HG03196 (cell line): ENCODE data around the gene EML3.

Source experiments
- ATAC-seq: cut with Tn5 transposase; IDR thresholded peaks from one replicate; pipeline ENCODE4 v1.9.1; 2021; ENCODE audit not compliant: unreplicated experiment

Gene EML3

DNA sequence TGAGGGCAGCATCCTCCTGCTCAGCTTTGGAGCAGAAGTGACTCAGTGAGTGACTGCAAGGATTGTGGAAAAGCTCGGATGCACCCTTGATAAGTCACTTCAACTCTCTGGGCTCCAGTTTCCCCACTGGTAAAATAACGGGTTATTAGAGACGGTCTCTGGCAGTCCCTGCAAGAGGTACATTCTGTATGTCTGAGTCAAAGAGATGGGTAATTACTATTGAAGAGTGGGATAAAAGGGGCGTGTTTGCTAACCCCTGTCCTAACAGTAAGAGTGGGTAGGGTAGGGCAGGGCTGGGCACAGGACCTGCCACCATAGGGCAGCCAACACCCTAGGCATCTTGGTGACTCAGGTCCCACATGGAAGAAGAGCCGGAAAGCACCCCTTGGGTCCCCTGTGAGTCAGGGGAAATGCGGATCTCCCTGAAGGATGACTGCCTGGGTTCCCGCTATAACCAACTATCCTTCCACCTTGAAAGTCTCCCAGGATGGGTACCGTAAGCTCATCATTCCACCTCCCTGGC is 58.7 kb downstream of the EML3 start:
- ATAC-seq, result no peak

DNA sequence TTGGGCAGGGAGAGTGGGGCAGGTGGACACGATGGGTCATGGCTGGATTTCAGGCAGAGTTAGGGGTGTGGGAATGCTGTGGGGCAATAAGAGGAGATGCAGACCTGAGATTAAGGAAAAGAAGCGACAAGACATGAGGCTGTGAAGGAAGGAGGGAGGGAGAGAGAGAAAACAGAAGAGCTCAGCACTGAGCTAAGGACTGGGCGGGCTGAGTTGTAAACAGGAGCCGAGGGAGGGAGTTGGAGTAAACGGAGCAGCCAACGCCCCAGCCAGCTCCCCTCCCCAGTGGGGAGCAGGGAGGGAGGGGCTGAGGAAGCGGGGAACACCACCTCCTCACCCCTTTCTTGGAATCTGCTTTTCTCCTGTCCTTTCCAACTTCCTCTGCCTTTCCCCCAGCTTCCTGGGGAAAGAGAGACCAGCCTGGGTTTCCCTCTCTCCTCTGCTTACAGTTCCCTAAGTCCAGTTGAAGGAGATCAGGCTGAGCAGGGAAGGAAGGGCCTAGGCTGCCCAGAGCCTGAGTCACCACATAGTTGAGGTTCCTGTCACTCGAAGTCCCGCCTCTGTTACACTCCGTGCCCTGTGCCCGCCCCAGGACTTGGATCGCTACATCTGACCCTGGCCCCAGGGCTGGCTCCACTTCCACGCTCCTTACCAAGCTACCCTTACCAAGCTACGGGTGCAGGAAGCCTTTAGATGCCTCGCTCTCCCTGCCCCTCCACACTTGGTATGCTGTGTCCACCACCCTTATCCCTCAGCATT is 59.3 kb downstream of the EML3 start:
- ATAC-seq, result no peak

DNA sequence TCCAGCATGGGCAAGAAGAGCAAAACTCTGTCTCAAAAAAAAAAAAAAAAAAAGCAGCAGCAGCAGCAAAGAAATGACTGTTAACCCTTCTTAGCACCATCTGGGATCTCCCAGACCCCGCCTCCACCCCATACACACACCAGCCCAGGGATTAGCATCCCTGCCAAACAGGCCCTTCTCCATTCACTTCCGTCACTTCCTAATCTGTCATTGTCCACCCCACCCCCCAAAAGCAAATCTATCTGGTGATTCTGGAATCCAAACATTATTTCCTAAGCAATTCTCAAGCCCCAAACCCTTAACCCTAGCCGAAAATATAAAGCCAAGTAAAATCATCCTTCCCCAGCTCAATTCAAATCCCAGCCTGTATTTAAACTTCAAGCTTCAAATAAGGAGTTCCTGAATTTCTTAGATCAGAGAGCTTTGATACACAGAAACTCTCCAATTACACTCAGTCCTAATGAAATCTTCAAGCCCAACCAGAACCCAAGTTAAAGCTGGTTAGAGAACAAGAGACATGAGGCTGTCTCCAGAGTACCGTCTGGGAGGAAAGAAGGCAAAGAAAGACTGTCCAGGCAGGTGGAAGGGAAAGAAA is 60.0 kb downstream of the EML3 start:
- ATAC-seq, result no peak
